Heart left ventricle (tissue), 16 donors: Measurements from ENCODE around the gene DMTF1. TPM values are rescaled to one million over a fixed set of nuclear protein-coding genes. Genes with fewer than 3 reads are reported as not detected.

ENCODE experiments used
- ATAC-seq, 4 donors: fragments of 200-7000 bp; cut with Tn5 transposase; one replicate each; pipeline ENCODE4 v1.9.1; 2020 to 2022; ENCODE audit warnings: moderate library complexity in 4 of 4, mild to moderate bottlenecking in 3 of 4, moderate number of reproducible peaks in 1 of 4
- DNase-seq, 5 donors: peaks; one replicate each; pipeline ENCODE4 v3.0.0-alpha.2; 2020
- H3K27ac ChIP-seq, 12 donors: fragments of 200-600 bp; sonication (generic) in 4 of 12; one replicate each; pipeline versions ENCODE4 v1.5.0 to v1.8.0; 2016 to 2022; ENCODE audit warnings: mild to moderate bottlenecking in 2 of 12
- H3K27me3 ChIP-seq, 9 donors: fragments of 200-600 bp; sonication (generic) in 2 of 9; one replicate each; pipeline versions ENCODE4 v1.5.1 to v1.8.0; 2016 to 2022; ENCODE audit warnings: mild to moderate bottlenecking in 3 of 9
- H3K36me3 ChIP-seq, 9 donors: fragments of 200-600 bp; sonication (generic) in 2 of 9; one replicate each; pipeline versions ENCODE4 v1.5.0 to v1.8.0; 2018 to 2022; ENCODE audit warnings: mild to moderate bottlenecking in 2 of 9
- H3K4me1 ChIP-seq, 12 donors: fragments of 200-600 bp; sonication (generic) in 4 of 12; one replicate each; pipeline versions ENCODE4 v1.5.0 to v1.8.0; 2016 to 2022; ENCODE audit warnings: mild to moderate bottlenecking in 3 of 12
- H3K4me3 ChIP-seq, 12 donors: fragments of 200-600 bp; sonication (generic) in 4 of 12; one replicate each; pipeline versions ENCODE4 v1.5.0 to v1.8.0; 2017 to 2022; ENCODE audit warnings: mild to moderate bottlenecking in 9 of 12, moderate library complexity in 4 of 12
- H3K9me3 ChIP-seq, 12 donors: fragments of 200-600 bp; sonication (generic) in 4 of 12; one replicate each; pipeline versions ENCODE4 v1.5.0 to v1.8.0; 2016 to 2022; ENCODE audit warnings: mild to moderate bottlenecking in 1 of 12
- CTCF ChIP-seq, 12 donors: fragments of 200-600 bp; sonication (generic) in 4 of 12; IDR thresholded peaks; one replicate each; pipeline versions ENCODE4 v1.5.0 to v1.8.0; 2018 to 2022; ENCODE audit warnings: antibody characterized with exemption in 12 of 12, mild to moderate bottlenecking in 5 of 12
- POLR2A ChIP-seq, 2 donors: fragments of 450-650 bp; IDR thresholded peaks; one replicate each; pipeline ENCODE4 v1.6.1; 2017; ENCODE audit warnings: antibody characterized with exemption in 2 of 2, mild to moderate bottlenecking in 2 of 2, moderate library complexity in 2 of 2
- WGBS, 4 donors: extraction: QIAGEN DNeasy Blood & Tissue Kit in 2 of 4; methylation state at CpG; one replicate each; pipeline versions ENCODE4 v1.1.5 to v1.1.7; 2013 to 2018; 5-methylcytosine and 5-hydroxymethylcytosine counted together
- intact Hi-C, 10 donors: fragments of 100-400 bp; cut with DNase I; formaldehyde crosslinking; loops; one replicate each; pipeline versions ENCODE4 v1.11.1 to v1.14.2; 2022
- polyA plus RNA-seq, 2 donors: library from polyadenylated mRNA; stranded (reverse); fragments of 200-250 nt; gene quantifications; one replicate each; pipeline ENCODE4 v1.2.3, GENCODE V29; 2013
- total RNA-seq, 9 donors: library from RNA; depleted of rRNA in 2 of 9; stranded (reverse); fragments of >200 nt in 2 of 9; fragmentation: NEBNext Ultra II Directional in 3 of 9; extraction: Animal tissue kit (Norgen Biotek cat#: 25700) in 3 of 9; gene quantifications; one replicate each; pipeline versions ENCODE4 v1.1.0 to v1.2.4, GENCODE V29; 2016 to 2023
- donor health status: ischemic (EF 13 %, LVEDD 7.1; RV severe dilation, severe dysfunction).
- donor health status: healthy with polysubstance abuse.
- donor health status: DM: no; HTN: yes; CAD: no.
- donor health status: DM: no; HTN: no; CAD: no.
- donor health status: ischemic (EF 25% LVEDD 6.9; RV normal size, moderate dysfunction).
- donor health status: ischemic (EF 25% LVEDD 5.7; RV mildly dilated, moderate dysfunction).
- donor health status: healthy.
- donor health status: DM: yes; HTN: yes; CAD: no.
- donor health status: ischemic (EF 35%, LVEDD 5.7; RV mildly dilated, moderate dysfunction).
- donor health status: nonischemic (EF 11% LVEDD 7.7; RV severe dilation, severe dysfunction).
- donor health status: DM: yes; HTN: yes; CAD: no.
- donor health status: PGD.
- donor health status: ischemic (EF 29% LVEDD 5.4; RV normal size, mild dysfunction).
- donor health status: nonischemic (EF 23%, LVEDD 6.1; RV moderate dilation, normal function).

The DMTF1 gene
- total and polyA plus RNA-seq, 11 donors, result 13.5 to 43.3 (median 21.3) TPM

- DNase-seq (peak in 2 of 5 donors; percentile 29 to 56), ATAC-seq (no peak)
- no peak for TF ChIP-seq CTCF (IDR thresholded peaks at IDR 0.05)
- no peak for TF ChIP-seq POLR2A (IDR thresholded peaks at IDR 0.05)
- H3K9me3 ChIP-seq, result no peaks in the 10 kb centered on the region
- intact Hi-C loops, result loop anchor here in 7 of 10 donors (5.0 to 10.0 kb wide), 4 partner anchors 72 to 220 kb away; partner anchors contain the start of gene ELAPOR2 (in 1 of the 7)
- peaks cover 0 to 19% (median 6%) of the 10 kb centered on the region in 12 donors for H3K4me1 ChIP-seq
- WGBS, 4 donors, result 89 to 91% (median 90%) methylated on average over 23 to 25 of the region's 25 CpGs
- no peak overlapping the region for H3K4me3 ChIP-seq
- H3K27me3 ChIP-seq, result no peaks in the 10 kb centered on the region
- no peaks in the 10 kb centered on the region for H3K36me3 ChIP-seq
- no peak overlapping the region for H3K27ac ChIP-seq
Observed at GRCh38 chr7:87146740-87147386, 5.4 kb upstream of the DMTF1 start.

- 85 to 92% (median 89%) methylated on average over 7 of the region's 7 CpGs for WGBS, 4 donors
- ATAC-seq (no peak), DNase-seq (no peak)
- peaks cover 0 to 20% (median 6%) of the 10 kb centered on the region in 12 donors for H3K4me1 ChIP-seq
- no peak overlapping the region for H3K4me3 ChIP-seq
- no peaks in the 10 kb centered on the region for H3K36me3 ChIP-seq
- TF ChIP-seq POLR2A (IDR thresholded peaks at IDR 0.05), result no peak
- no peak for TF ChIP-seq CTCF (IDR thresholded peaks at IDR 0.05)
- no peaks in the 10 kb centered on the region for H3K9me3 ChIP-seq
- intact Hi-C loops, result loop anchor here in 7 of 10 donors (5.0 to 10.0 kb wide), 4 partner anchors 73 to 220 kb away; partner anchors contain the start of gene ELAPOR2 (in 1 of the 7)
- no peaks in the 10 kb centered on the region for H3K27me3 ChIP-seq
- H3K27ac ChIP-seq, result no peak overlapping the region
Observed at GRCh38 chr7:87147500-87147899, 4.8 kb upstream of the DMTF1 start.

- H3K27ac ChIP-seq, result no peak overlapping the region
- TF ChIP-seq CTCF (IDR thresholded peaks at IDR 0.05) (peak; percentile 46 to 73 (median 60)), POLR2A (IDR thresholded peaks at IDR 0.05) (no peak)
- no peaks in the 10 kb centered on the region for H3K36me3 ChIP-seq
- H3K4me1 ChIP-seq, result peaks cover 0 to 20% (median 6%) of the 10 kb centered on the region in 12 donors
- intact Hi-C loops, result loop anchor here (1.0 to 10.0 kb wide), 7 partner anchors 74 to 221 kb away; partner anchors contain the start of gene ELAPOR2 (in 1 of the 10)
- H3K4me3 ChIP-seq, result no peak overlapping the region
- ATAC-seq (no peak), DNase-seq (no peak)
- H3K9me3 ChIP-seq, result no peaks in the 10 kb centered on the region
- 30 to 45% (median 39%) methylated on average over 1 of the region's 1 CpG for WGBS, 4 donors
- no peaks in the 10 kb centered on the region for H3K27me3 ChIP-seq
Observed at GRCh38 chr7:87148332-87148955, 3.8 kb upstream of the DMTF1 start.
